ENCODE measurements around the gene NCOR2.

Gene NCOR2

GRCh38 chr12:124556896-124557501, 10.4 kb downstream of the NCOR2 start:
- TF ChIP-seq ISL1 (CRISPR knock-in tag; IDR thresholded peaks at IDR 0.05), result no peak
- no peak for TF ChIP-seq RARB (CRISPR knock-in tag; IDR thresholded peaks at IDR 0.05)
- TF ChIP-seq OSR1 (CRISPR knock-in tag; IDR thresholded peaks at IDR 0.05), result no peak
- TF ChIP-seq GLIS3 (CRISPR knock-in tag; IDR thresholded peaks at IDR 0.05), result no peak
- no peak for TF ChIP-seq ZC3H10 (CRISPR knock-in tag; IDR thresholded peaks at IDR 0.05)
- no peak for TF ChIP-seq ZNF565 (CRISPR knock-in tag; conservative IDR thresholded peaks at IDR 0.05; ENCODE audit: low read depth)
- no peak for TF ChIP-seq SNAI2 (CRISPR knock-in tag; IDR thresholded peaks at IDR 0.05)
- no peak for TF ChIP-seq TSHZ2 (CRISPR knock-in tag; IDR thresholded peaks at IDR 0.05)
- TF ChIP-seq POU6F1 (CRISPR knock-in tag; IDR thresholded peaks at IDR 0.05; ENCODE audit: borderline replicate concordance, low read depth), result no peak
- ATAC-seq, result no peak; the same call in 2 of the 3 replicates

GRCh38 chr12:124556074-124556466, 11.3 kb downstream of the NCOR2 start:
- ATAC-seq, result no peak
- TF ChIP-seq GLIS3 (CRISPR knock-in tag; IDR thresholded peaks at IDR 0.05) (no peak), ZNF70 (CRISPR knock-in tag; IDR thresholded peaks at IDR 0.05) (no peak), ESRRG (CRISPR knock-in tag; IDR thresholded peaks at IDR 0.05) (no peak), CREB5 (CRISPR knock-in tag; IDR thresholded peaks at IDR 0.05; ENCODE audit: low read depth) (no peak), PPARA (CRISPR knock-in tag; IDR thresholded peaks at IDR 0.05; ENCODE audit: borderline replicate concordance) (no peak), RARB (CRISPR knock-in tag; IDR thresholded peaks at IDR 0.05) (no peak), ARNTL (CRISPR knock-in tag; IDR thresholded peaks at IDR 0.05; ENCODE audit: borderline replicate concordance, low read depth) (no peak), PATZ1 (CRISPR knock-in tag; IDR thresholded peaks at IDR 0.05; ENCODE audit: borderline replicate concordance) (no peak), POU6F1 (CRISPR knock-in tag; IDR thresholded peaks at IDR 0.05; ENCODE audit: borderline replicate concordance, low read depth) (no peak), ISL1 (CRISPR knock-in tag; IDR thresholded peaks at IDR 0.05) (no peak), ZNF565 (CRISPR knock-in tag; conservative IDR thresholded peaks at IDR 0.05; ENCODE audit: low read depth) (no peak), ZC3H10 (CRISPR knock-in tag; IDR thresholded peaks at IDR 0.05) (no peak), TCF4 (CRISPR knock-in tag; IDR thresholded peaks at IDR 0.05; ENCODE audit: borderline replicate concordance) (no peak), ZNF8 (CRISPR knock-in tag; IDR thresholded peaks at IDR 0.05) (no peak)

- TF ChIP-seq ZNF70 (CRISPR knock-in tag; IDR thresholded peaks at IDR 0.05) (no peak), ZC3H10 (CRISPR knock-in tag; IDR thresholded peaks at IDR 0.05) (no peak), ISL1 (CRISPR knock-in tag; IDR thresholded peaks at IDR 0.05) (no peak), CSDC2 (CRISPR knock-in tag; IDR thresholded peaks at IDR 0.05) (no peak), GLIS3 (CRISPR knock-in tag; IDR thresholded peaks at IDR 0.05) (no peak), PPARA (CRISPR knock-in tag; IDR thresholded peaks at IDR 0.05; ENCODE audit: borderline replicate concordance) (no peak), ZNF565 (CRISPR knock-in tag; conservative IDR thresholded peaks at IDR 0.05; ENCODE audit: low read depth) (no peak), OSR1 (CRISPR knock-in tag; IDR thresholded peaks at IDR 0.05) (no peak), BACH2 (CRISPR knock-in tag; IDR thresholded peaks at IDR 0.05; ENCODE audit: borderline replicate concordance) (no peak), ESRRG (CRISPR knock-in tag; IDR thresholded peaks at IDR 0.05) (no peak)
- ATAC-seq, result no peak
These were observed 12.0 kb downstream of the NCOR2 start for GRCh38 chr12:124555168-124556073.
